ENCODE results near the gene THAP7.
"Not testable (repeated sequence)": the region's sequence is repeated elsewhere in the genome, so short reads cannot be mapped to it uniquely, and the experiment has no call there.

Gene THAP7

GRCh38 chr22:21001601-21002325 is at the start of gene THAP7:
THAP7 (minus strand) TSS chr22:21002118; CDS start chr22:21001911, 207 bp downstream.
- DNase-seq = peak; percentile 69

GRCh38 chr22:21051145-21051830 is 49.4 kb upstream of the THAP7 start:
- no peak for DNase-seq

GRCh38 chr22:21048965-21049364 is 47.0 kb upstream of the THAP7 start:
- DNase-seq = not testable (repeated sequence)

- DNase-seq = not testable (repeated sequence)
These were observed 46.5 kb upstream of the THAP7 start for GRCh38 chr22:21048448-21048847.

- no peak for DNase-seq
These were observed 45.8 kb upstream of the THAP7 start for GRCh38 chr22:21047730-21048129.

- DNase-seq = no peak
These were observed 45.2 kb upstream of the THAP7 start for GRCh38 chr22:21047035-21047661.

- peak; percentile 38 for DNase-seq
These were observed 43.8 kb upstream of the THAP7 start, which contains the start of gene LRRC74B for GRCh38 chr22:21045585-21046294. LRRC74B (plus strand) TSS chr22:21045946; CDS start chr22:21045987, 41 bp downstream.

GRCh38 chr22:21044931-21045584 is 43.1 kb upstream of the THAP7 start:
- no peak for DNase-seq

GRCh38 chr22:21043860-21044535 is 42.1 kb upstream of the THAP7 start:
- DNase-seq = no peak

- no peak for DNase-seq
These were observed 41.3 kb upstream of the THAP7 start for GRCh38 chr22:21042978-21043859.

- no peak for DNase-seq
These were observed 40.0 kb upstream of the THAP7 start for GRCh38 chr22:21041937-21042336.

GRCh38 chr22:21039158-21039557 is 37.2 kb upstream of the THAP7 start:
- not testable (repeated sequence) for DNase-seq

GRCh38 chr22:21038405-21038804 is 36.5 kb upstream of the THAP7 start:
- no peak for DNase-seq

- no peak for DNase-seq
These were observed 33.1 kb upstream of the THAP7 start for GRCh38 chr22:21034989-21035388.

- no peak for DNase-seq
These were observed 32.0 kb upstream of the THAP7 start for GRCh38 chr22:21033895-21034294.

GRCh38 chr22:21032868-21033688 is 31.2 kb upstream of the THAP7 start:
- DNase-seq = no peak

GRCh38 chr22:21032037-21032867 is 30.3 kb upstream of the THAP7 start, which contains the start of gene SLC7A4:
SLC7A4 (minus strand) TSS chr22:21032561; CDS start chr22:21031812, 749 bp downstream.
- no peak for DNase-seq

GRCh38 chr22:21031545-21032036 is 29.7 kb upstream of the THAP7 start:
- no peak for DNase-seq

All from NCI-H2029 treated with DMSO at 0.1 percent for 48 hours (cell line).